Skeletal muscle tissue (tissue), 4 donors: ENCODE measurements around the gene CYP4F22. TPM values are rescaled to one million over a fixed set of nuclear protein-coding genes. Genes with fewer than 3 reads are reported as not detected.
"Not testable (repeated sequence)": the region's sequence is repeated elsewhere in the genome, so short reads cannot be mapped to it uniquely, and the experiment has no call there.

Source experiments
- H3K27ac ChIP-seq: one replicate; pipeline ENCODE4 v1.7.0; 2013; ENCODE audit warnings: mild to moderate bottlenecking, low read depth, low read length, inconsistent platforms
- H3K27me3 ChIP-seq, 3 donors: one replicate each; pipeline ENCODE4 v1.7.0; 2013; ENCODE audit warnings: low read length in 3 of 3; ENCODE audit not compliant: control insufficient read depth in 3 of 3, insufficient read depth in 3 of 3
- H3K36me3 ChIP-seq, 3 donors: one replicate each; pipeline ENCODE4 v1.7.0; 2013; ENCODE audit warnings: low read length in 3 of 3; ENCODE audit not compliant: control insufficient read depth in 3 of 3, insufficient read depth in 3 of 3
- H3K4me1 ChIP-seq, 3 donors: one replicate each; pipeline ENCODE4 v1.7.0; 2013; ENCODE audit warnings: low read length in 3 of 3, mild to moderate bottlenecking in 3 of 3; ENCODE audit not compliant: control insufficient read depth in 3 of 3, insufficient read depth in 3 of 3
- H3K4me3 ChIP-seq, 3 donors: one replicate each; pipeline ENCODE4 v1.7.0; 2013; ENCODE audit warnings: low read length in 3 of 3
- H3K9ac ChIP-seq, 3 donors: one replicate each; pipeline ENCODE4 v1.7.0; 2013; ENCODE audit warnings: low read length in 3 of 3, mild to moderate bottlenecking in 3 of 3, moderate library complexity in 2 of 3, low read depth in 1 of 3
- H3K9me3 ChIP-seq, 3 donors: one replicate each; pipeline ENCODE4 v1.7.0; 2013; ENCODE audit warnings: low read length in 3 of 3; ENCODE audit not compliant: control insufficient read depth in 3 of 3
- total RNA-seq: library from RNA; depleted of rRNA; stranded (reverse); fragments of >200 nt; gene quantifications from one replicate; pipeline ENCODE4 v1.2.3, GENCODE V29; 2014
- donor health status: Osteomylitis.

CYP4F22 gene
- total RNA-seq, 1 donor from 2014 or later: not detected

DNA sequence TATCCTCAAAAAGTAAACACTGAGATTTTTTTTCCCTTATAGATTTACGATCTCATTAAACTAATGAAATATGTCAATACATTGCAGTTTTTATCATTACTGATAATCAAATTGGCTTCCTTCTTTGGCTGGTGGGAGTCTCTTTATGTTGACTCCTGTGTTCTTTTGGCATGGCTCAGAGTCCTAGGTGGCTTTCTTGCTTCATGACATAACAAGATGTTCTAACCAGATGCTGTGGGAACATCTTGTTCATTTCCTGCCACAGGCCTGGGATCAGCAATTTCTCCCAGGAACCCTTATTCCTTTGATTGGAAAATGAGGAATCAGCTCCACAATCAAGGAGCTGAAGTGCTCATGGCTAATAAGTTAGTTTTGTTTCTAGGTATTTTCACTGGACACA is 13.2 kb upstream of the CYP4F22 start:
- no peak overlapping the region for H3K27ac ChIP-seq

DNA sequence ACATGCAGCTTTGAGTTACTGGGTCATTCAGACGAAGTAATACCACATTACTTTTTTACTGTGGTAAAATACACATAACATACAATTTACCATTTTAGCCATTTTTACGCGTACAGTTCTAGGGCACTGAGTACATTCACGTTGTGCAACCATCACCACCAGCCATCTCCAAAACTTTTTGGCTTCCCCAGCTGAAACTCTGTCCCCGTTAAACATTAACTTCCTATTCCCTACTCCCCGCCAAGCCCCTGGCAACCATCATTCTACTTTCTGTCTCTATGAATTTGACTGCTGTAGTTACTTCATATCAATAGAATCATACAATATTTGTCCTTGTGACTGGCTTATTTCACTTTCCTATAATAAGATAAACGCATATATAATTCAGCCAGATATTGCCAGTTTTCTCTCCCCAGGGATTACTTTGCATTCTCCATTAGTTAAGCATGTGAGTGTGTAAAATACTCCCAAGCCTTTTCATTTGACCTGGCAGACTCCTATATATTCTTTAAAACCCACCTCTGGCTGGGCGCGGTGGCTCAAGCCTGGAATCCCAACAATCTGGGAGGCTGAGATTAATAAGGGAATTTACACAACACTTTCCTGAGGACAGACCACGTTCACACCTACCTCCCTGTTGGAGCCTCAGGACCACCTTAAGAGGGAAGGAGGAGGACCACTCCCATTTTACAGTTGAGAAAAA is 10.0 kb upstream of the CYP4F22 start:
- peaks cover 0 to 17% (median 10%) of the 10 kb centered on the region in 3 donors for H3K27me3 ChIP-seq
- H3K9ac ChIP-seq: no peak overlapping the region
- no peak overlapping the region for H3K4me3 ChIP-seq
- H3K27ac ChIP-seq: no peak overlapping the region
- no peaks in the 10 kb centered on the region for H3K9me3 ChIP-seq
- no peaks in the 10 kb centered on the region for H3K4me1 ChIP-seq
- H3K36me3 ChIP-seq: no peaks in the 10 kb centered on the region

More for the DNA sequence above, 13.2 kb upstream of the CYP4F22 start:
- Histone ChIP-seq H3K9me3 (no peaks in the 10 kb centered on the region), H3K27me3 (peaks cover 0 to 3% (median 0%) of the 10 kb centered on the region in 3 donors), H3K4me3 (no peak overlapping the region), H3K4me1 (no peaks in the 10 kb centered on the region), H3K9ac (no peak overlapping the region), H3K36me3 (no peaks in the 10 kb centered on the region)

DNA sequence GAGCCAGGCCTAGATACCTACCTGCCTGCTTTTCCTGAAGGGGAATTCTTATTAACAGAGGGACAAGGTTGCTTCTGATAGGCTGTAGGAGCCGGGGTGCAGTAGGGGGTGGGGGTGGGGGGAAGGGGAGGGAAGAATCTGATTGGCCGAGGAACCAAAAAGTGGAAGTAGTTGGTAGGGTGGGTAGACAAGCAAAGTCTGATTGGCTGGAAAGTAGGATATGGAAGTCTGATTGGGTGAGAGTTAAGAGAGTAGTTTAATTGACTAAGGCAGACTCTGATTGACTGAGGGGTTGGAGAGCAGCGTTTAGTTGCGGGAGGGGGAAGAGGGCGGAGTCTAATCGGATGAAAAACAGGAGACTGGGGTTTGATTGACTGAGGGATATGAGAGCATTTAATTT is 9.4 kb upstream of the CYP4F22 start:
- Histone ChIP-seq H3K27me3 (peaks cover 0 to 17% (median 13%) of the 10 kb centered on the region in 3 donors), H3K27ac (no peak overlapping the region), H3K4me3 (no peak overlapping the region), H3K36me3 (no peaks in the 10 kb centered on the region), H3K9ac (no peak overlapping the region), H3K9me3 (no peaks in the 10 kb centered on the region), H3K4me1 (no peaks in the 10 kb centered on the region)

DNA sequence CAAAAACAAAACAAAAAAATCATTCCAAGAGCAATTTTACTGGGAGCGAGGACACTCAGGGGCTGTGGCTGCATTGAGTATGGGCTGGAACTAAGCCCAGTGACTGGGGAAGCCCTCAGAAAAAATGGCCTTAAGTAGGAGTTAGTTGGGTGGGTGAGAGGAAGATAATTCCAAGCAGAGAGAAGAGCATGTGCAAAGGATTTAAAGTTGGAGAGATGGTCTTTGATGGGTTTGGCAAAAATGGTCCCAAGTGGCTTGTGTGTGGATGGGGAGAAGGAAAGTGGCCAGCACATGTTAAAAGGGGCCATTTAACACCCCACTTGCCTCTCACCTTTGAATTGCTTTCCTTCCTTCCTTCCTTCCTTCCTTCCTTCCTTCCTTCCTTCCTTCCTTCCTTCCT is 6.7 kb upstream of the CYP4F22 start:
- Histone ChIP-seq H3K9ac (no peak overlapping the region), H3K36me3 (no peaks in the 10 kb centered on the region), H3K27me3 (peaks cover 7 to 24% (median 20%) of the 10 kb centered on the region in 3 donors), H3K9me3 (no peaks in the 10 kb centered on the region), H3K4me3 (no peak overlapping the region), H3K4me1 (no peaks in the 10 kb centered on the region), H3K27ac (no peak overlapping the region)

- no peaks in the 10 kb centered on the region for H3K36me3 ChIP-seq
- no peaks in the 10 kb centered on the region for H3K9me3 ChIP-seq
- no peaks in the 10 kb centered on the region for H3K4me1 ChIP-seq
- no peak overlapping the region for H3K27ac ChIP-seq
- H3K4me3 ChIP-seq: no peak overlapping the region
- no peak overlapping the region for H3K9ac ChIP-seq
- H3K27me3 ChIP-seq: peaks cover 10 to 28% (median 24%) of the 10 kb centered on the region in 3 donors
Measured at GRCh38 chr19:15502264-15502663, 6.1 kb upstream of the CYP4F22 start.

- Histone ChIP-seq H3K27ac (no peak overlapping the region), H3K36me3 (no peaks in the 10 kb centered on the region), H3K4me3 (no peak overlapping the region), H3K9me3 (no peaks in the 10 kb centered on the region), H3K9ac (no peak overlapping the region), H3K27me3 (peaks cover 26 to 46% (median 43%) of the 10 kb centered on the region in 3 donors), H3K4me1 (no peaks in the 10 kb centered on the region)
Measured at GRCh38 chr19:15506074-15506571, 2.2 kb upstream of the CYP4F22 start.

GRCh38 chr19:15507068-15508034 is 974 bp upstream of the CYP4F22 start:
- Histone ChIP-seq H3K4me3 (no peak overlapping the region), H3K4me1 (no peaks in the 10 kb centered on the region), H3K9ac (no peak overlapping the region), H3K27ac (no peak overlapping the region), H3K9me3 (no peaks in the 10 kb centered on the region), H3K36me3 (no peaks in the 10 kb centered on the region), H3K27me3 (peaks cover 26 to 52% (median 40%) of the 10 kb centered on the region in 3 donors)

DNA sequence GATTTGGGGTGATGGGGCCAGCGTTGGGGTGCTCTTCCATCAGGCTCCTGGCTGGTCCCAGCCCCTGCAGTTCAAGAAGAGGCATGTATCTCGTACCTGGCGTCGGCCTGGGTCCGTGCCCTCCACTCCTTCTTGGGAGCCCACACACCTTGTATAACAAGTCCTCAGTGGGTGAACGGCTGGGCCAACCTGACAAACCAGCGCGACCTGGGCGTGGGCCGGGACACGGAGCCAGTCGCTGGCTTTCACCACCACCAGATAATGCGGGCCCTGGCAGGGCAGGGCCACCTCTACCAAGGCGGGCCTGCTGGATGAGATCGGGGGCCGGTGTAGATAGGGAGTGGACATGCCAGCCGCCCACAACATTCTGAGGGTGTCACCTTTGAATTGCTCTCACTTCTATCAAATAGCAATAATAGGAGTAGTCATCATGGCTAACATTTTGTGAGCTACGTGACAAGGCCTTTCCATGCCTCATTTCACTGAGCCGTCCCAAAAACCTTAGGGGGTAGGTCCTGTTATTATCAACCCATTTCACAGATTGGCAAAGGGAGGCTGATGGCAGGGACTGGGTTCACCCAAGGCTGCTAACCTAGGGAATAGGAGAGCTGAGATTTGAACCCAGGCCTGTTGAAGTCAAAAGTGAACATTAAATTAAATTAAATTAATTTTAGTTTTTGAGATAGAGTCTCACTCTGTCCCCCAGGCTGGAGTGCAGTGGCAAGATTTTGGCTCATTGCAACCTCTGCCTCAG is 3.5 kb downstream of the CYP4F22 start:
- Histone ChIP-seq H3K27me3 (peaks cover 18 to 39% (median 29%) of the 10 kb centered on the region in 3 donors), H3K27ac (no peak overlapping the region), H3K4me1 (no peaks in the 10 kb centered on the region), H3K4me3 (no peak overlapping the region), H3K36me3 (no peaks in the 10 kb centered on the region), H3K9ac (no peak overlapping the region), H3K9me3 (peaks cover 0 to 2% (median 0%) of the 10 kb centered on the region in 3 donors)

DNA sequence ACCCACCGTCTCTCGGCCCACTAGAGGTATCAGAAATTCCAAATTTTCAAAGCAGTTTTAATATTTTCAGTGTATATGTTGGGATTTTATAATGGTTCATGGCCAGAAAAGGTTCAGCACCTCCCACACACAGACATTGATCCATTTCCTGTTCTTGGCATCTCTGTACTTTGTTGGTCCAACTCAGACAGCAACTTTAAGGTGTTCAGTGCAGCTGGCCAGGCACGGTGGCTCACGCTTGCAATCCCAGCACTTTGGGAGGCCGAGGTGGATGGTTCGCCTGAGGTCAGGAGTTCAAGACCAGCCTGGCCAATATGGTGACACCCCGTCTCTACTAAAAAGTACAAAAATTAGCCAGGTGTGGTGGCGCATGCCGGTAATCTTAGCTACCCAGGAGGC is 6.9 kb downstream of the CYP4F22 start:
- H3K9ac ChIP-seq, H3K36me3 ChIP-seq, H3K9me3 ChIP-seq, H3K27ac ChIP-seq, H3K4me3 ChIP-seq, H3K4me1 ChIP-seq: not testable (repeated sequence)
- peaks cover 5 to 24% (median 10%) of the 10 kb centered on the region in 3 donors for H3K27me3 ChIP-seq
